22Rv1 (cell line): Measurements from ENCODE around the gene MRPL33.

Experiments
- H3K27ac ChIP-seq: fragments of 450-650 bp; 2 replicates; pipeline ENCODE4 v1.5.1; 2017
- CTCF ChIP-seq: fragments of 450-650 bp; IDR thresholded peaks from 2 replicates; pipeline ENCODE4 v1.5.1; 2017; ENCODE audit warnings: mild to moderate bottlenecking
- ZFX ChIP-seq: fragments of 450-650 bp; IDR thresholded peaks from 2 replicates; pipeline ENCODE4 v1.6.1; 2017; ENCODE audit warnings: antibody characterized with exemption, borderline replicate concordance

Gene MRPL33

GRCh38 chr2:27782701-27783100, 11.2 kb downstream of the MRPL33 start:
- H3K27ac ChIP-seq, result no peak overlapping the region
- no peak for TF ChIP-seq CTCF
- TF ChIP-seq ZFX, result no peak

- no peak overlapping the region for H3K27ac ChIP-seq
- TF ChIP-seq ZFX, result no peak
- TF ChIP-seq CTCF, result no peak
These were observed 19.3 kb downstream of the MRPL33 start for GRCh38 chr2:27790796-27791195.

- TF ChIP-seq CTCF (no peak), ZFX (no peak)
- H3K27ac ChIP-seq, result no peak overlapping the region
These were observed 21.2 kb downstream of the MRPL33 start for GRCh38 chr2:27792759-27793158.

DNA sequence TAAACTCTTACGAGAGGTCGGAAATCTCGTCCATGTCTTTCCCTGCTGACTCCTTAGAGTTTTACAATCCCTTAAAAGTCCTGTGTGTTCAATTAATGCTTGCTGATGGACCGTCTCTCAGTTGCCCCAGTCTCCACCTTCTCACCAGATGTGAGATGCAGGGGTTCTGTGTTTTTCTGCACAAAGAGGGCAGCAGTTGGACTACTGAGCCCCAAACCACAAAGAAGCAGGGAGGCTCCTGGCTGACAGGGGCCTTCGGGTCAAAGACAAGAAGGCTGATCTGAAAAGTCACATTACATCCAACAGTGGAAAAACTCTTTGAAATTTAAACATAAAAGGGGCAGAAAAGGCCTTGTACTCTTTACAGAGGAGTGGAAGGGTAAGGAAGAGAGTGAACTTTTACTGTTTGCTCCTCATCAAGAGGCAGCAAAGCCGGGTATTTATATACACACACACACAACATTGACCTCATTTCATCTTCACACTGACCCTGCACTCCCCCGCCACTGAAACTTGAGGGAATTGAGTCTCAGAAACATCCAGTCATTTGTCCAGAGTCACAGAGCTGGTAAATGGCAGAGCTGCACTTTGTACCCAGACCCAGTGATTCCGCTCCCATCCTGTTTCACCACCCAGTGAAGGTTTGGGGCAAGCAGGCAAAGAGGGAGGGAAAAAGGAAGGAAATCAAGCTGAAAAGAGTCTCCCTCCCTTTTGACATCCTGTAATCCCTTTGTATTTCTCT, 23.7 kb downstream of the MRPL33 start:
- no peak overlapping the region for H3K27ac ChIP-seq
- TF ChIP-seq CTCF, result no peak
- no peak for TF ChIP-seq ZFX

DNA sequence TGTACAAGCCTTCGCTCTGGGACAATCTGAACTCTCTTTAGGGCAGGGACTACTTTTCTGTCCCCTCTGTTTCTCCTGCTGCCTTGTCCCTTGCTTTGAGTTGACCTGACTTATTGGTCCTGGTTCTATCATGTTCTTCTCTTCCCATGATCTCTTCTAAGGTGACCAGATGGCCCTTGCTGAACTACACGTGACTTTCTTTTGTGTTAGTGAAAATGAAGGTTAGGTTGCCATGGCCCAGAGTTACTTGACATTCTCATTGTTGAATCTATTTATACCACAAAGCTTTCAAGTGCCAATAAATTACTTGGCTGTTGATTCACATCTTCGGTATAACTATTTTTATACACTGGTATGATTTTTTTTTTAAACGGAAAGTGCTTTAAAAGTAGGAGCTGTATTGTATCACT, 24.4 kb downstream of the MRPL33 start:
- no peak for TF ChIP-seq ZFX
- no peak for TF ChIP-seq CTCF
- no peak overlapping the region for H3K27ac ChIP-seq

- no peak for TF ChIP-seq CTCF
- TF ChIP-seq ZFX, result no peak
- no peak overlapping the region for H3K27ac ChIP-seq
These were observed 25.6 kb downstream of the MRPL33 start for GRCh38 chr2:27796791-27797765.

GRCh38 chr2:27797841-27798240, 26.3 kb downstream of the MRPL33 start:
- no peak overlapping the region for H3K27ac ChIP-seq
- TF ChIP-seq CTCF (no peak), ZFX (no peak)
